HepG2 (cell line): ENCODE measurements around the gene ZCCHC24. TPM values are rescaled to one million over a fixed set of nuclear protein-coding genes. Genes with fewer than 3 reads are reported as not detected.

Experiments
- BCLAF1 ChIP-seq: fragments of 450-650 bp; IDR thresholded peaks from 2 replicates; pipeline ENCODE4 v1.6.1; 2017; ENCODE audit warnings: mild to moderate bottlenecking
- CSRNP1 ChIP-seq: sonication (generic); formaldehyde crosslinking; IDR thresholded peaks from 2 replicates; pipeline ENCODE4 v1.8.1; 2023; ENCODE audit warnings: mild to moderate bottlenecking, missing genetic modification reagents
- DNMT1 ChIP-seq: sonication (generic); formaldehyde crosslinking; IDR thresholded peaks from 2 replicates; pipeline ENCODE4 v1.5.1; 2020; ENCODE audit warnings: mild to moderate bottlenecking, missing genetic modification reagents
- FOXA1 ChIP-seq, 2 experiments: fragments of 450-650 bp in 1 of 2; sonication (generic) in 1 of 2; formaldehyde crosslinking in 1 of 2; IDR thresholded peaks; 2 replicates each; pipeline versions ENCODE4 v1.4.0 to v1.6.1; 2016 to 2020; ENCODE audit warnings: missing genetic modification reagents in 1 of 2
- GATAD2A ChIP-seq: IDR thresholded peaks from 2 replicates; pipeline ENCODE4 v1.6.1; 2016
- NONO ChIP-seq, 2 experiments: fragments of 450-650 bp in 1 of 2; sonication (generic) in 1 of 2; formaldehyde crosslinking in 1 of 2; IDR thresholded peaks in 1 of 2; conservative IDR thresholded peaks in 1 of 2; 2 replicates each; pipeline versions ENCODE4 v1.6.1 to v1.8.0; 2017 to 2022; ENCODE audit warnings: mild to moderate bottlenecking in 1 of 2, missing genetic modification reagents in 1 of 2, moderate library complexity in 1 of 2
- RARG ChIP-seq: sonication (generic); formaldehyde crosslinking; IDR thresholded peaks from 2 replicates; pipeline ENCODE4 v1.4.0; 2020; ENCODE audit warnings: low read depth, mild to moderate bottlenecking, missing genetic modification reagents
- RBAK ChIP-seq: sonication (generic); formaldehyde crosslinking; IDR thresholded peaks from 2 replicates; pipeline ENCODE4 v1.5.1; 2020; ENCODE audit warnings: mild to moderate bottlenecking, missing genetic modification reagents
- RBM39 ChIP-seq: fragments of 200-400 bp; formaldehyde crosslinking; IDR thresholded peaks from one replicate; pipeline ENCODE4 v1.6.1; 2018; ENCODE audit warnings: antibody characterized with exemption, mild to moderate bottlenecking, low read depth, low read length; ENCODE audit not compliant: poor library complexity, severe bottlenecking
- THAP11 ChIP-seq: IDR thresholded peaks from 2 replicates; pipeline ENCODE4 v1.6.1; 2016; ENCODE audit warnings: missing biosample characterization, missing genetic modification reagents
- U2AF1 ChIP-seq: fragments of 200-400 bp; formaldehyde crosslinking; optimal IDR thresholded peaks from 2 replicates; pipeline ENCODE3; 2017; ENCODE audit warnings: mild to moderate bottlenecking, low read depth, low read length
- ZNF280D ChIP-seq: sonication (generic); formaldehyde crosslinking; IDR thresholded peaks from 2 replicates; pipeline ENCODE4 v1.5.1; 2020; ENCODE audit warnings: mild to moderate bottlenecking, missing genetic modification reagents
- ZNF576 ChIP-seq: sonication (generic); formaldehyde crosslinking; IDR thresholded peaks from 2 replicates; pipeline ENCODE4 v1.4.0; 2020; ENCODE audit warnings: mild to moderate bottlenecking, missing genetic modification reagents
- ZNF609 ChIP-seq: sonication (generic); formaldehyde crosslinking; IDR thresholded peaks from 2 replicates; pipeline ENCODE4 v1.4.0; 2020; ENCODE audit warnings: mild to moderate bottlenecking, missing genetic modification reagents, borderline replicate concordance
- ZSCAN20 ChIP-seq: sonication (generic); formaldehyde crosslinking; IDR thresholded peaks from 2 replicates; pipeline ENCODE4 v1.4.0; 2020; ENCODE audit warnings: missing genetic modification reagents, mild to moderate bottlenecking, borderline replicate concordance
- polyA plus RNA-seq, 8 experiments: library from polyadenylated mRNA; depleted of rRNA in 3 of 8; stranded (reverse) in 7 of 8; unstranded in 1 of 8; fragments of >200 nt; fragmentation: Illumina TruSeq in 4 of 8; extraction: Trizol in 4 of 8; gene quantifications; 2 replicates each; pipeline versions ENCODE4 v1.2.1 to v1.2.3, GENCODE V29; 2011 to 2016; ENCODE audit warnings: low read depth in 4 of 8, missing spikeins in 1 of 8, mixed read lengths in 1 of 8; ENCODE audit not compliant: insufficient read depth in 1 of 8
- total RNA-seq, 5 experiments: library from RNA; depleted of rRNA; stranded (reverse); fragments of >200 nt; fragmentation: Illumina TruSeq; extraction: Trizol; gene quantifications; 2 replicates each; pipeline ENCODE4 v1.2.3, GENCODE V29; 2016; ENCODE audit warnings: low read depth in 1 of 5

The ZCCHC24 gene
- total and polyA plus RNA-seq, 2 of the 13 experiments (the other 11 are each of a cell fraction or from before 2014, with no cell fraction given) = 3.1 to 7.9 TPM

- TF ChIP-seq RBM39 = peak; percentile 66
- no peak for TF ChIP-seq DNMT1
- no peak for TF ChIP-seq U2AF1
- TF ChIP-seq CSRNP1 (CRISPR knock-in tag) = no peak
- no peak for TF ChIP-seq NONO (IDR thresholded peaks at IDR 0.05)
- TF ChIP-seq NONO (CRISPR knock-in tag; conservative IDR thresholded peaks at IDR 0.05) = 0 out of 2 replicates have a peak, but pooled peaks have one; percentile 38
- TF ChIP-seq ZNF576 (CRISPR knock-in tag) = no peak
- no peak for TF ChIP-seq ZSCAN20 (CRISPR knock-in tag)
- TF ChIP-seq FOXA1 (IDR thresholded peaks at IDR 0.05) = no peak
- no peak for TF ChIP-seq FOXA1 (CRISPR knock-in tag; IDR thresholded peaks at IDR 0.05)
- no peak for TF ChIP-seq BCLAF1
- no peak for TF ChIP-seq GATAD2A (CRISPR knock-in tag)
- TF ChIP-seq THAP11 = no peak
- no peak for TF ChIP-seq RARG (CRISPR knock-in tag)
- no peak for TF ChIP-seq ZNF609 (CRISPR knock-in tag)
- no peak for TF ChIP-seq RBAK (CRISPR knock-in tag)
- TF ChIP-seq ZNF280D = no peak
Measured at GRCh38 chr10:79445161-79445976, at the start of gene ZCCHC24 (continued).
